ENCODE measurements around the gene PTPRD. TPM values are rescaled to one million over a fixed set of nuclear protein-coding genes. Genes with fewer than 3 reads are reported as not detected.

Gene PTPRD
- total and polyA plus RNA-seq, 2 experiments from 2014 or later: 11.5 to 58.0 TPM

DNA sequence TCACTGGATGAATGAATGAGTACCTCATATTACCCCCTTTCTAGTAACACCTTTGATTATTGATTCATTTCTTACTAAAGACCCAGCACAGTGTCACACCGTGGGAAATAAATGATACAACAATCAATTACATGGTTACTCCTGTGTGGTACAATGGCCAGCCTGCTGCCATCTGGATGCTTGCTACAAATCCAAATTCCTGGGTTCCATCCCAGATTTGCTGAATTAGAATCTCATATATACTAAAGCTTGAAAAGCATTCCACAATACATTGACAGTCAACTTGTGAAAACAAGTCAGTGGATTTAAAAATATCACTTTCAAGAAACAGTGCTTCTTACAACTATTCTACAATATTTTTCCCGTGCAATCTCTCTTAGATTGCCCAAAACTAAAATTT is 989.3 kb downstream of the PTPRD start:
- Mint-ChIP-seq H3K9me3 (no peaks in the 10 kb centered on the region), H3K4me3 (no peak overlapping the region), H3K27ac (no peak overlapping the region), H3K27me3 (ENCODE audit: insufficient read depth, low read depth, poor library complexity) (peaks cover 2% of the 10 kb centered on the region), H3K36me3 (ENCODE audit: low read depth) (no peaks in the 10 kb centered on the region), H3K4me1 (peaks cover 6% of the 10 kb centered on the region)
- no peaks in the 10 kb centered on the region for H3K79me2 ChIP-seq (replicated peaks; ENCODE audit: insufficient read depth)
- no peaks in the 10 kb centered on the region; the same call in 1 of the 2 replicates for H3K4me1 ChIP-seq (ENCODE audit: insufficient read depth)
- no peaks in the 10 kb centered on the region for H3K9me2 ChIP-seq (ENCODE audit: insufficient read depth)
- no peak overlapping the region for H3K27ac ChIP-seq (ENCODE audit: low read depth)
- no peaks in the 10 kb centered on the region for H3K27me3 ChIP-seq (ENCODE audit: insufficient read depth)
- no peak for ATAC-seq
- TF ChIP-seq EZH2 (IDR thresholded peaks at IDR 0.05; ENCODE audit: low read depth, unreplicated experiment) (no peak), ZNF331 (CRISPR knock-in tag; IDR thresholded peaks at IDR 0.05; ENCODE audit: low read depth) (no peak), JUNB (IDR thresholded peaks at IDR 0.05; ENCODE audit: unreplicated experiment) (no peak), NANOG (IDR thresholded peaks at IDR 0.05; ENCODE audit: borderline replicate concordance) (no peak), ZNF462 (CRISPR knock-in tag; IDR thresholded peaks at IDR 0.05) (no peak), EZH2phosphoT487 (IDR thresholded peaks at IDR 0.05; ENCODE audit: unreplicated experiment) (no peak), ZNF114 (CRISPR knock-in tag; IDR thresholded peaks at IDR 0.05) (no peak), POLR2AphosphoS5 (IDR thresholded peaks at IDR 0.05; ENCODE audit: low read depth) (no peak)
- H3F3A ChIP-seq (replicated peaks; ENCODE audit: low read depth): no peaks in the 10 kb centered on the region
- no peaks in the 10 kb centered on the region for H4K20me1 ChIP-seq (replicated peaks; ENCODE audit: insufficient read depth)
- no peak overlapping the region for H3K4me3 ChIP-seq
- H3K36me3 ChIP-seq (ENCODE audit: insufficient read depth): no peaks in the 10 kb centered on the region
- DNase-seq (ENCODE audit: low spot score): no peak
- no peak overlapping the region for H2AFZ ChIP-seq
- H3K4me2 ChIP-seq: no peak overlapping the region
